GM23338 (cell line): ENCODE measurements around the gene STRN3. TPM values are rescaled to one million over a fixed set of nuclear protein-coding genes. Genes with fewer than 3 reads are reported as not detected.
A peak's percentile ranks its signal among the peaks of the same experiment; 100 is the strongest.

Source experiments
- microRNA counts: library from miRNA; unstranded; fragments of <30 nt; microRNA quantifications from one replicate; lab custom pipeline; 2017
- microRNA-seq: library from miRNA; unstranded; fragments of <30 nt; microRNA quantifications from one replicate; pipeline ENCODE4, GENCODE V29; 2017
- polyA plus RNA-seq: library from polyadenylated mRNA; unstranded; fragments of >200 nt; fragmentation: Nextera tagmentation; extraction: Ambion mirVana; gene quantifications from 2 replicates; pipeline ENCODE4 v1.2.1, GENCODE V29; 2016
- small RNA-seq: library from RNA; depleted of rRNA; stranded (forward); fragments of <200 nt; gene quantifications from one replicate; pipeline ENCODE3, GENCODE V24; 2014; ENCODE audit warnings: low replicate concordance
- total RNA-seq: library from RNA; depleted of rRNA; stranded (reverse); fragments of >200 nt; shearing (Covaris generic); gene quantifications from 2 replicates; pipeline ENCODE4 v1.2.3, GENCODE V29; 2014; rRNA removed

Gene STRN3
- total and polyA plus RNA-seq, 2 experiments from 2014 or later, result 35.0 to 40.6 TPM

MicroRNA genes within 50 kb of the gene (microRNA counts, 767-probe panel; counts per million panel counts)
- not detected for microRNA hsa-miR-624-3p (lab: Ali Mortazavi, UCI)

Small RNA genes lying within 50 kb of the gene (microRNA-seq; reads per million reads assigned to microRNA genes)
- 5.3 reads per million, percentile 22 among the genes with 10 or more reads in this experiment for gene MIR624

Small RNA genes lying within 50 kb of the gene (small RNA-seq; reads per million reads assigned to genes)
- gene HIGD1AP17 (not detected), gene MIR624 (not detected)

Other genes with a start within 250 kb of the STRN3 start
- 20.6 and 23.3 TPM in 2 replicates for gene COCH, start 151.8 kb downstream of the STRN3 start, total RNA-seq
- gene COCH, start 151.8 kb downstream of the STRN3 start, polyA plus RNA-seq, result 9.6 and 12.9 TPM in 2 replicates
- 13.4 and 25.9 TPM in 2 replicates for gene AP4S1, start 730 bp downstream of the STRN3 start, total RNA-seq
- 13.3 and 15.7 TPM in 2 replicates for gene AP4S1, start 730 bp downstream of the STRN3 start, polyA plus RNA-seq
- 132 and 134 TPM in 2 replicates for gene HECTD1, start 181.4 kb upstream of the STRN3 start, total RNA-seq
- gene HECTD1, start 181.4 kb upstream of the STRN3 start, polyA plus RNA-seq, result 35.2 and 42.1 TPM in 2 replicates